EL (cell line): ENCODE results near the gene MAMDC4.

Source experiments
- DNase-seq: peaks from one replicate; pipeline ENCODE4 v3.0.0-alpha.2; 2016

The MAMDC4 gene

GRCh38 chr9:136896027-136896426, 43.9 kb downstream of the MAMDC4 start:
- no peak for DNase-seq

- DNase-seq: no peak
These were observed 46.4 kb downstream of the MAMDC4 start for GRCh38 chr9:136898483-136899100.

- DNase-seq: no peak
These were observed 47.0 kb downstream of the MAMDC4 start for GRCh38 chr9:136899196-136899595.

GRCh38 chr9:136900556-136900955, 48.4 kb downstream of the MAMDC4 start:
- DNase-seq: no peak

- no peak for DNase-seq
These were observed 48.9 kb downstream of the MAMDC4 start for GRCh38 chr9:136900988-136901515.

GRCh38 chr9:136901516-136902258, 49.5 kb downstream of the MAMDC4 start:
- DNase-seq: peak; percentile 63

- peak; percentile 68 for DNase-seq
These were observed 50.2 kb downstream of the MAMDC4 start for GRCh38 chr9:136902259-136902821.

GRCh38 chr9:136903041-136903554, 51.0 kb downstream of the MAMDC4 start:
- no peak for DNase-seq

- no peak for DNase-seq
These were observed 54.1 kb downstream of the MAMDC4 start for GRCh38 chr9:136906266-136906665.

- no peak for DNase-seq
These were observed 55.1 kb downstream of the MAMDC4 start for GRCh38 chr9:136907011-136907914.
